GM19395 (cell line): ENCODE data around the gene TM4SF20.
"Not testable (repeated sequence)": the region's sequence is repeated elsewhere in the genome, so short reads cannot be mapped to it uniquely, and the experiment has no call there.

Experiments
- ATAC-seq: cut with Tn5 transposase; IDR thresholded peaks from one replicate; pipeline ENCODE4 v1.9.1; 2021; ENCODE audit warnings: mild to moderate bottlenecking, moderate library complexity; ENCODE audit not compliant: unreplicated experiment

TM4SF20 gene

DNA sequence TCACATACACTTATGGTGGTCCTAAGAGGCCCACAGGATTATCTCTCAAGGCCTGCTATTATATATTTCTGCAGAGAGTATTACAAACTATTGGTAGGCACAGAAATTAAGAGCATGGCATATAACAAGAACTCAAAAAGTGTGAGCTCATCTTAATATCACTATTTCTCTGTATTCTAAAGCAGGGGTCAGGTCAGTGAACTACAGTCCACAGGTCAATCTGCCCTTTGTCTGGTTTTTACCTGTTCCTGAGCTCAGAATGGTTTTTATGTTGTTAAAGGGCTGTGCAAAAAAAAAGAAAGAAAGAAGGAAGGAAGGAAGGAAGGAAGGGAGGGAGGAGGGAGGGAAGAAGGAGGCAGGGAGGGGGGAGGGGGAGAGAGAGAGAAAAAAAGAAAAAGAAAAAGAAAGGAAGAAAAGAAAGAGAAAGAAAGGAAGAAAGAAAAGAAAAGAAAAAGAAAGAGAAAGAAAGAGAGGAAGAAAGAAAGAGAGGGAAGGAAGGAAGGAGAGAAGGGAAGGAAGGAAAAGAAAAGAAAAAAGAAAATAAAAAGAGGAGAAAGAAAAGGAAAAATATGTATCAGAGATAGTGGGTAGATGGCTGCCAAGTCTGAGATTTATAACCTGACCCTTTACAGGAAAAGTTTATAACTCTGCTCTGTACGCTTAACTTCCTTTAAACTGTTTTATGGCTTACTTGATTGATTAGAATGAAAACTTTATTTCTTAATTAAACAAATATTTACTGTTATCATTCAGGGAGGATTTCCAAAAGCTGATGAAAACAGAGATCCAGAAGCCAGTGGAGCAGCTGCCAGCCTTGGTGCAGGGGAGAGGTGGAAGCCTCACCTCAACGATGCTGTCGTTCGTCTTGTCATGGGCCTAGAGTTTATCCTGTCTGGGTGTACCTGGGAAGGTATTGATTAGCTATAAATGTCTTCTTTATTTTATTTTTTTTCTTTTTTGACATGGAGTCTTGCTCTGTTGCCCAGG is 19.9 kb upstream of the TM4SF20 start:
- ATAC-seq, result no peak

DNA sequence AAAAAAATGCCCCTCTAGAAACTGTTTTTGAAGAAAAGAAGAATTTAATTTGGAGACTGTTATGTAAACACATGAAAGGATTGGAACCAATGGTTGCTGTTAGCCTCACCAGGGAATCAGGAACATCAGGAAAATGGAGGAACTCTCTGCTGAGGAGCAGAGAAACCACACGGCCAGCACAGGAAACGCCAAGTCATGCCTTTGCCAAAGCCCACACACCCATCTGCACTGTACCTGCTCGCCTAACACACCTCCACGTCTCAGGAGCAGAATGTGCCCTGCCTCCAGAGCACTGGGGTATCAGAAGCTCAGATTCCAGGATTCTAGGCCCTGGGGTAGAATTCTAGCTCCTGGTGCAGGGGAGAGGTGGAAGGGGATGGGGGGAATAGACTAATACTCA is 18.5 kb upstream of the TM4SF20 start:
- no peak for ATAC-seq

- ATAC-seq, result no peak
Observed at GRCh38 chr2:227395556-227395955, 16.4 kb upstream of the TM4SF20 start.

- no peak for ATAC-seq
Observed at GRCh38 chr2:227394401-227394800, 15.3 kb upstream of the TM4SF20 start.

- no peak for ATAC-seq
Observed at GRCh38 chr2:227390468-227391256, 11.6 kb upstream of the TM4SF20 start.

DNA sequence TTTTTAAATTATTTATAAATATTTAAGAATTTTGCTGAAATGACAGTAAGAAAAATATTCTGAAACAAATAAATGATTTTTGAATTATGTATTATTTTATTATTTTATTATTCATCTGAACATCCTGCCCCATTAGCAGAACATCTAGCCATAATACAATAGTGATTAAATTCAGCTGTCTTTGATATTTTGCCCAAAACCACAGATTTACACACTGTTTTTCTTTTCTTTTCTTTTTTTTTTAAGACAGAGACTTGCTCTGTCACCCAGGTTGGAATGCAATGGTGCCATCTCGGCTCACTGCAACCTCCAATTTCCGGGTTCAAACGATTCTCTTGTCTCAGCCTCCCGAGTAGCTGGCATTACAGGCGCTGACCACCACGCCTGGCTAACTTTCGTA is 10.6 kb upstream of the TM4SF20 start:
- ATAC-seq, result no peak

GRCh38 chr2:227389231-227389630 is 10.1 kb upstream of the TM4SF20 start:
- ATAC-seq, result no peak

DNA sequence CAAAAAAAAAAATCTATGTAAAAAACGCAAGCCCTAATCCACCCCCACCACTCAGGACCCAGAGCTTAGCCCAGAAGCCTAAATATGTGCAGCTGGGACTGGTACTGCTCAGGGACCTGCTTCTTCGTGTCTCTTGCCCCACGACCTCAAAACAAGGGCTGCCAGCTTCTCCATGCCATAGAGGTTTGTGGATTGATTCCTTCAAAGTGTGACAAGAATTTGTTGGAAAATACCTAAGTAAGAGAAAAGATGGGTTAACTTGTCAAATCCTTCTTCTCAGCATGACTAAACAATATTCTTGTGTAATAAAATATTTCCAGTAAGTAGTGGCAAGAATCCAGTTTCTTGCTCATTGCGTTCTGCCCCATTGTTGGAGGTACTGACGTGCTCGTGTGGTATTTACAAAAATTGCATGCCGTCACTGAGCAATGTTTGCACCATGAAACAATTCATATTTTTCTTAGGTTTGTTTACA is 9.5 kb upstream of the TM4SF20 start:
- no peak for ATAC-seq

GRCh38 chr2:227387583-227387982 is 8.5 kb upstream of the TM4SF20 start, which contains the start of gene SCYGR1:
Gene SCYGR1 (minus strand): TSS chr2:227387949. CDS start chr2:227387949, 0 bp downstream.
- not testable (repeated sequence) for ATAC-seq

DNA sequence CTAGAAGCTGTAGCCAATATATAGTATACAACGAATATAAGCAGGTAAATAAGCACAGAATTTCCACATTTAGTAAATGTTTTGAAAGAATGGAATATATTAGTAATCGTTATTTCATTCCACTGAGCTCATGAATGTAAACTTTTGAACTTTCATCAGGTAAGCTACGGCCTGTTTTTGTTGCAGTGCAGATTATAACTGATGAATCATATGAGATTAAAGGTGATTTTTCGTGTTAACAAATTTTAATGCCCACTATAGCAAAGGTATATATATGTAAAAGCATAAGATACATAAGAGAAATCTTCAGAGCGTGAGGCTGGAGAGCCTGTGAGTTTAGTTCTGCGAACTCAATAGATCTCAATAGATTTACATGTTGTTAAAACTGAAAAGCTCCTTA is 7.5 kb upstream of the TM4SF20 start:
- no peak for ATAC-seq

DNA sequence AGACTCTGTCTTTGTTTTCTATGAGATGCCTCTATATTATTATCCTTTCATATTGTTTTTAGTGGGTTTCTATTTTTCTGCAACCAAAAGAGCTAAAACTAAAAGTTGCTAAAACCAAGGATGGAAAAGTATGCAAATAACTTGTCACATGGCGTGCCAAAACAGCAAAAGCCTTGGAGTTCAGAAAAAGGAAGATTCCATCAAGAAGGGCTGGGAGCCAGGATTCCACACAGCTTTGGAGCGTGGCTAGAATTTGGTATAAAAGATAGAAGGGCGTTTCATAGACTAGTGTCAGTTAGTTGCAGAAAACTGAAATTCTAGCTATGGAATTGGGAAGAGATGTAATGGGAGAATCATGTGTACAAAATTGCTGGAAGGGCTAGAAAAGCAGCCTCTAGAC is 4.6 kb upstream of the TM4SF20 start:
- no peak for ATAC-seq

GRCh38 chr2:227382241-227382835 is 3.2 kb upstream of the TM4SF20 start:
- ATAC-seq, result not testable (repeated sequence)

GRCh38 chr2:227378371-227378782 is 729 bp downstream of the TM4SF20 start:
- ATAC-seq, result no peak

- no peak for ATAC-seq
Observed at GRCh38 chr2:227377467-227378351, 1.4 kb downstream of the TM4SF20 start.

DNA sequence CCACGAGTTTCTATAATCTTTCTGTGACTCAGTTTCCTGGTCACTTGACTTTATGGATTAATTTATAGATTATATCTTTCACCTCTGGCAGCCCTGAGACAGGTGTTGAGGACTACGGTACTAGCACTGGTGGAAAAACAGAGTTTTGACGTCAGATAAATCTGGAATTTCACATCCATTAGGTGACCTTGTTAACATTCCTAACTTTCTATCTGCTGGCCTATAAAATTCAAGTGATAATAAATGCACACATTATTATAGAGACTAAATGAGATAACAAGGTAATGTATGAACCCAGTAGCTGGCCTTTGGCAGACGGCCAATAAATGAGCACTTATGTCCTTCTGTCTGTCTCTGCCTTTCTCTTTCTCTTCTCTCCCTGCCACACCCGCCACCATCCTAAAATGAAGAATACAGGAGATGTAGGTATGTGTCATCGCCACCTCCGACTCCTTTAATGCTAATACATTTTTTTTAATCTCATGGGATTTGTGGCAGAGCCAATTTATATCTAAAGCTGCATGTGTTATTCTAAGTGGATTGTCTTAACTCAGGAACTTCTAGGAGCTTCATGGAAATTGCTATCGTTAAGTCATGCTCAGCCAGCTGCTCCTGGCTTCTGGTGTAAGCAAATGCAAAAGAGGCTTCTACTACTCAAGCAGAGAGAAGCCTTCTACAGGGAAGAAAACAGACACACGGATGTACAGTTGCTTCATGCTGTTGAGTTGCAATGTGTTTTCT is 2.3 kb downstream of the TM4SF20 start:
- ATAC-seq, result no peak

DNA sequence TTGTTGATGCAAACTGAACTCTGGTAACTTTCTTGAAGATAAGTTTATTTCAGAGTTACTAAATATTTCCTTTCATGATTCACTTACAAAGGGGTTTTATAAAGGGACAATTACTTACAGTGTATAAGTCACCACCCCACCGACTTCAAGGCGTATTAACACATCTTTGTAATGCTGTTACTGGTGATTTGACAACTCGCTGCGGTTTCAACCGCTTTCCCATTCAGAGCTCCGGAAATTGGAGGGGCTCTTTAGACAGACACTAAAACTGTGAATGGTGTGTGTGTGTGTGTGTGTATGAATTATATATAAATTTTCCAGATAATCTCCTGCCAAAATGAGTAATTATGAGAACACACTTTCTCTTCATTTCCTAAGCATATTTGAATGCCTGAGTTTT is 4.9 kb downstream of the TM4SF20 start:
- no peak for ATAC-seq

- ATAC-seq, result no peak
Observed at GRCh38 chr2:227373389-227373788, 5.7 kb downstream of the TM4SF20 start.

- ATAC-seq, result no peak
Observed at GRCh38 chr2:227370791-227371312, 8.3 kb downstream of the TM4SF20 start.

DNA sequence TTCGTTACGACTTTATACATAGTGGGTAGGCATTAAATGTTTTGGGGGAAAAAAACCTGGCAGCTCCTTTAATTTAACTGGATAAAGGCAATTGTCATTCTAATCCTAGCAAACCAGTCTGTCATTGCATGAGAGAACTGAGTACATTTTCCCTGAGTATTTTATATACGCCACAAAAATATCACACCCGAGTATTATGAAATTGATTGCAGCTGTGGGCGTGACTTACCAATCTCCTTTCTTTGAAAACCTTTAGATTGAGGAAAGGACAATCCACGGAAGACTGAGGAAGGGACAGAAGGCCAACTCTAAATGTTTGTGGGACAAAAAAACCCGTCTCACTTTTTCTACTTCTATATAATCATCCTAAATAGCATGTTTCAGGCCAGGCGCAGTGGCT is 9.0 kb downstream of the TM4SF20 start:
- ATAC-seq, result no peak
